HUDEP-2 (cell line): ENCODE data around the gene NR6A1.
"Not testable (repeated sequence)": the region's sequence is repeated elsewhere in the genome, so short reads cannot be mapped to it uniquely, and the experiment has no call there.

ENCODE experiments used
- DNase-seq, 76 experiments: peaks; one replicate each; lab custom pipeline; 2025; ENCODE audit not compliant: unreplicated experiment in 76 of 76; lab: John Stamatoyannopoulos, UW

Gene NR6A1

DNA sequence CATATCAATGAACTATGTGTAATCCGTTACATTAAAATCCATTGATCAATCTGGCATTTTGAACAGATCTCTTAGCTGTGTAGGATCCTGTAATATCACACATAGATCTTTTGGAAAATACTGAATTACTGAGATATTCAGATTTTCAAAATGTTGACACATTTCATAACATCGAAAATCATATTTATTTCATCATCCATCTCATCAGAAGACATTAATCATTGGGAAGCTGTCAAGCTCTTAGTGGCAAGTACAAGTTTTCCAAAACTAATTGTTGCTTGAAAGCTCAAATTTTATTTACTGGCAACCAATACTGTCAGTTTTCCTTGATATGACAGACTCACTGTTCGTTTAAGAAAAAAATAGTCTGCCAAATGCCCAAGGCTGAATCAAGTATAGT, 8.5 kb downstream of the NR6A1 start:
- DNase-seq: no peak

GRCh38 chr9:124761710-124762109, 9.4 kb downstream of the NR6A1 start:
- DNase-seq: no peak

DNA sequence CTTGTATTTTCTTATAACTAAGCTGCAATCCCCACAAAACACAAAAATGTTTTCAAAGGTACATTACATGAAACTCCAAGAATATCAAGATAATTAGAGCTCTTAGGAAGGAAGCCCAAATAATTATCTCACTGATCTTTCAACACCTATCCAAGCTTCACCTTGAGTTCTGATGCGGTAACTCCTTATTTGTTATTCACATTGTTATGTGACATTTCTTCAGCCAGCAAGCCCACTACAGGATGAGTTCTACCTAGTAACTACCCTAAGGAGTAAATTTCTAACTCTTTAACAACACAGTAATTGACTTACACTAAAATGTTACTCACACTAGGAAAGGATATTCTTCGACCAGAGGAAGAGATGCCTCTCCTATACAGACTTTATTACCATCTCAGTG, 9.9 kb downstream of the NR6A1 start:
- DNase-seq: no peak

GRCh38 chr9:124760719-124761118, 10.4 kb downstream of the NR6A1 start:
- no peak for DNase-seq

DNA sequence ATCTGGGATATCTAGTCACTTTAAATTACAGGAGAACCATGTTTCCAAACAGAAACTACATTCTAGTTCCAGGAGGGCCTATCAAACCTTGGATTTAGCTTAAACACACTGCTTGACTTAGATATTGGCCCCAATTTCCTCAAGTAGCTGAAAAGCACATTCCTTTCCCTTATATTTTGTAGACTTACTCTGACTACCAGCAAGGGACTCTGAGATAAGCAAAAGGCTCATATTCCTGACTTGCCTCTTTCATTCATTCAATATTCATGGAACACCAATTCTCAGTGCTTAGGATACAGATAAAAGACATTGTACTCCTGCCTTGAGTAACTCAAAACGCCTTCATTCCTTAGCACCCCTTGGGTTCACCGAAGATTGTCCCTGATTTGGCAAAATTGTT, 11.8 kb downstream of the NR6A1 start:
- no peak for DNase-seq

DNA sequence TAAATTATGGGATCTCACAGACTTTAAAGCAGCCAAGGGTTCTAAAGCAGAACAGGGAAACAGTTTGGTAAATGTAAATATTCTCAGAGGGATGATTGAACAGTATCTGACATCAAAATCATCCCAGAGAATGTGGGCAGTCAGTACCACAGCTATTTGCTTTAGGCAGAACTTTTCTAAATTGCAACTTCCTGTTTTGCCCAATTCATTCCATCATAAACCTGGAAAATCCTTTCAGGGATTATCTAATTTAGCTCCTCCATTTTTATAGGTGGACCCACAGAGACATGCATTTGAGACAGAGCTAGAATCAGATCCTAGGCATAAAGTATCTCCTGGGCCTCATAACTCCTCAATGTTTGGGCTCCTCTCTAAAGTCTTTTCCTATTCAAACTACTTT, 12.4 kb downstream of the NR6A1 start:
- no peak for DNase-seq

DNA sequence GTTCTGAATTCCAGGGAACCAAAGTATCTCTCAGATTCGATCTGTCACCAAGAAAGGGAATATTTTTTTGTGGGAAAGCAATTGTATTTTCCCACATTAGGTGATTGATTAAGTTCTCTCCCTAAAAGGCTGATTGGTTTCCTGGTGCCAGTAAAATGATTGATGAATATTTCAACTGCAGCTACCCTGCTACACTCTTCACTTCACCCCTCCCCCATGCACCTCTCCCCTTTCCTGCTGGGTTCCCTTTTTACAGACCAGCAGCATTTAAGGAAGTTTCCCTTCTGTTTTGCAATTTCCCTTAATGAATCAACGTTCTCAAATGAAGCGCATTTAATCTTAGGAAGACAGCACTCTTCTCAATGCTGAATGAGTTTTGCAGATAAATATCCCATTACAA, 13.1 kb downstream of the NR6A1 start:
- no peak for DNase-seq

- DNase-seq: no peak
These were observed 13.5 kb downstream of the NR6A1 start for GRCh38 chr9:124757616-124758015.

DNA sequence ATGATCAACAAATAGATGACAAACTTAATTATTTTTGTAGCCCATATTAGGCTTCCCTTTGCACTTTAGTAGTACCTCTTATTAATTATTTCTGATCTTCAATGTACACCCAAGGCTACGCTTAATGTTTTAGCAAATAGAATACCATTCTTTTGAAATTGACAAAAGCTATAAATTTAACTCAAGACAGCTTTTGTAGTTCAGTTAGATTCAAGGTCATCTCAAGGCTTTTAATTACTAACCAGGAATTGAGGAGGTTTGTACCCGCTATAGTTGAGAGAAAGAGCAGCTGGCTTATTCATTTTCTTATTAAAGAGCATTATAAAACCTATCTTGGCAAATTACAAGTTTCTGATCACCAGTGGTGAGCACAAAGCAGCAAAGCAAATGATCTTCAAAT, 15.1 kb downstream of the NR6A1 start:
- no peak for DNase-seq

DNA sequence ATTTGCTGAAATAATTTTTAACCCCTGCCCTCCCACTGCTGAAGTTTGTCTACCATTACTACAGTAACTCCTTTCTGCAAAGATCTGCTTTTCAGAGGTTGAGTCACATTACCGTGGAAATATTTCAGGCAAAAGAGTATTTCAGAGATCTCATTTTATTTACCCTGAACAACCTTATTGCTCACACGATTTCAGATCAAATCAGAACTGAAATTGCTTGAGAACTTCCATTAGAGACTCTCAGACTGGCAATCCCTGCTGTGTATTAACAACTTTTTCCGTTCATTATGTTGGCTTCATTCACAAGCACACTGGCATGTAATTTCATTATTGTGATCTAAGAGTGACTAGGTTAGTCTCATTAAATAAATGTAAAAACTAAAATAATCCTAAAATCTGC, 16.1 kb downstream of the NR6A1 start:
- no peak for DNase-seq

- peak in 4 of 76 experiments; percentile 13 to 29 (median 17) for DNase-seq
These were observed 16.8 kb downstream of the NR6A1 start for GRCh38 chr9:124754289-124754688.

DNA sequence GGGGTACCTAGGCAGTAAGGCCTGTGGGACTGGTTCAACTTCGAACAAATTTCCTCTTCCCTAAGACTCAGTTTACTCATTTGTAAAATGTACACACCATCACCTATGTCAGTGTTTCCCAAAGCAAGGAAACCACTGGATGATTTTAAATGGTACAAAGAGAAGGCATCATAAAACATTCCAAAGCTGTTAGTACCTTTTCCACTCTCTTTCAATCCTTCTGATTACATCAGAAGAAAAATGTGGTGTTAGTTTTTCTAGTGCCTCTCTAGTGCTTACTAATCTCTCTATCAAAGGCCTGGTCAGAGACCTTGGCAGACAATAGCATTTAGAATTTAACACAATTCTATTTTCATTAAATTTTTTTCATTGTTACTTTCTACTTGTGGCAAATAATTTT, 18.1 kb downstream of the NR6A1 start:
- no peak for DNase-seq

- DNase-seq: no peak
These were observed 21.3 kb downstream of the NR6A1 start for GRCh38 chr9:124749781-124750180.

DNA sequence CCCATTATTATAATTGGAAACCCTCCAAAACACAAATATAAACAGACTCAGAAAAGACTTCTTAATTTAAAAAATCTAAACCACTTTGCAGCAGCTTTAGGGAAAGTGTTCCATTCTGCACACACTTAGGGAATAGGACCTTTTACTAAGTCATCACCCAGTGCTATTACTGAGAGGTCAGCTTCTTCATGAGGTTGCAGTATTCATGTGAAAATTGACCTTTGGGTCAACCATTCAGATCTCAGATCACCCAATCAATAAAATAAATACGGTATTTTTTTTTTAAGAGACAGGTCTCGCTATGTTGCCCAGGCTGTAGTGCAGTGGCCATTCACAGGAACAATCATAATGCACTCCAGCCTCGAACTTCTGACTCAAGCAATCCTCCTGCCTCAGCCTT, 21.8 kb downstream of the NR6A1 start:
- DNase-seq: no peak

DNA sequence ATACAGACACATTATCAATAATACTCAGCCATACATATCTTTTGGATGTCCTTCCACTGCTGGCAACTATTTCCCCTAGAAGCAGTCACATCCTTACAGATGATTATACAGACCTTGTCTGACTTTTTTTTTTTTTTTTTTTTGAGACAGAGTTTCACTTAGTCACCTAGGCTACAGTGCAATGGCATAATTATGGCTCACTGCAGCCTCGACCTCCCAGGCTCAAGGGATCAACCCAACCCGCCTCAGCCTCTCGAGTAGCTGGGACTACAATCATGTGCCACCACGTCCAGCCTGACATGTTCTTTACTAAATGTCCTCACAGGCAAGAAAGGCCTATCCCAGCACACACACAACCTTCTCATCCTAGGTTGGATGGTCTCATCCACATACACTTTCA, 24.0 kb downstream of the NR6A1 start:
- no peak for DNase-seq

DNA sequence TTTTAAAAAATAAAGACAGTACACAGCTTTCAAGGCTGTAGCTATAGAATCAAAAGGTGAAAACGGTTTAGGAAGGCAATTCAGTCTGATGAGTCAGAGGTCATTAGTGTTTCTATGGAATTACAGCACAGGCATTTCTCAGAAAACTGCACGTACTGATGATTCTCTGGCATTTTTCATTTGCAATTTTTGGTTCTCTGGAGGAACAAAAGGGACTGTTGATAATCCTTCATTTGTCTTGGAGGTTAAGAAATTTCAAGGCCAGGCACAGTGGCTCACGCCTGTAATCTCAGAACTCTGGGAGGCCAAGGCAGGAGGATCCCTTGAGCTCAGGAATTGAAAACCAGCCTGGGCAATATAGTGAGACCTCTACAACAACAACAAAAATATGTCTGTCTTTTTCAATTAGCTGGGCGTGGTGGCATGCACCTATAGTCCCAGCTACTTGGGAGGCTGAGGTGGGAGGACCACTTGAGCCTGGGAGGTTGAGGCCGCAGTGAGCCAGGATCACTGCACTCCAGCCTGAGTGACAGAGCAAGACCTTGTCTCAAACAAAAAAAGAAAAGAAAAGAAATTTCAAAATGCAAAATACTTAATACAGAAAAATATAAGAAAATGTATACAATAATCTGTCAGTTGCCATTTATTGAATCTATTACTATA, 27.3 kb downstream of the NR6A1 start:
- peak in 2 of 76 experiments; percentile 7 to 35 for DNase-seq

- peak in 2 of 76 experiments; percentile 3 to 15 for DNase-seq
These were observed 28.2 kb downstream of the NR6A1 start for GRCh38 chr9:124742940-124743339.

DNA sequence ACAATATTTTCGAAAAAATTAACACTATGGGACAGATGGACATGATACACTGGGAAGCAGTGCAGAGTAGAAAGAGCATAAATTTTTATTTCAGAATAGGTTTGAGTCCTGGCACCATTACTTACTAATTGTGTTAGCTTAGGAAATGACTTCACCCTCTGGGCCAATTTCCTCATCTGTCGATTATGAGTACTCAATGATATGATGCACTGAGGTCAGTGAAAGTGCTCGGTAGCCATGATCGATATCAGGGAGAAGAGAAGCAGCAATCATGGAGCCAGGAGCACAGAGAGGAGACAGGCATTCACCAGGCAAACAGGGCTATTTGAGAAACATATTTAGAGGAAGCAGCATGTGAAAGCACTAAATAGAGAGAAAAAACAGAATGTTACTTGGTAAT, 29.4 kb downstream of the NR6A1 start:
- no peak for DNase-seq

DNA sequence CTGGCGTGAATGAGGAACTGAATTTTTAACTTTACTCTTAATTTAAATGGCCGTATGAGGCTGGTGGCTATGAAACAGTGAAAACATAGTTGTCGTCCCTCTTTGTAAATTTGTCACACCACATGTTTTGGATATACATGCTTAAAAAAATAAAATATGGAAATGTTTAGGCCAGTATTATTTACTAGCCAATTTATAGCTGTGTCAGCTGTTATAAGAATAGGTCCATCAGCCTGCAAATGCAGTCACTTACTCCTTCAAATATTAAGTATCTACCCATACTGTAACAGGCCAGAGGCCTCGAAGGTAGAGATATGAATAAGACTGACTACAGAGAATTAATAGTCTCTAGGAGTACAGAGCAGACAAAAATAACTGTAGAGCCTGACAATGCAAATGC, 30.0 kb downstream of the NR6A1 start:
- no peak for DNase-seq

DNA sequence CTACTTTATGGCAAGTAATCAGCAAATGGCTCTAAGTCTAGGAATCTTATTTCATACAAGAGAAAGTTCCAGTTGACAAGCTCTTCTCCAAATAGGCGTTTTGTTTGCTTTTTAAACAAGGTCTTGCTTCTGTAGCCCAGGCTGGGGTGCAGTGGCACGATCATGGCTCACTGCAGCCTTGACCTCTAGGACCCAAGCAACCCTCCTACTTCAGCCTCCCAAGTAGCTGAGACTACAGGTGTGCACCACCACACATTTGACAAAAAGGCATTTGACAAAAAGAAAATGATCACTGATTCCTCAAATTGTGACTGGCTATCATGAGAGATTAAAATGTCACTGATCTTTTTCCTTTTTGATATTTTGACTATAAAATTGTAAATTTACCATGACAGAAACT, 31.8 kb downstream of the NR6A1 start:
- no peak for DNase-seq

DNA sequence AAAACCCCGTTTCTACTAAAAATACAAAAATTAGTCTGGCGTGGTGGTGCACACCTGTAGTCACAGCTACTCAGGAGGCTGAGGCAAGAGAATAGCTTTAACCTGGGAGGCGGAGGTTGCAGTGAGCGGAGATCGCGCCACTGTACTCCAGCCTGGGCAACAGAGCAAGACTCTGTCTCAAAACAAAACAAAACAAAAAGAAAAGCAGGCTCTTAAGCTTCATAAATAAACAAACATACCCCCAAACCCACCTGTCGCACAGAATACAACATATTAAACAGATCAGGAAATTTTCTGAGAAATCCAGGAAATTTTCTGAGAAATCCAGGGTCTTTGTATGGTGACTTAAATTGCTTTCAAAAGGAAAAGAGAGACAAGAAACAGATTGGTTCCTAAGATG, 33.0 kb downstream of the NR6A1 start:
- not testable (repeated sequence) for DNase-seq

DNA sequence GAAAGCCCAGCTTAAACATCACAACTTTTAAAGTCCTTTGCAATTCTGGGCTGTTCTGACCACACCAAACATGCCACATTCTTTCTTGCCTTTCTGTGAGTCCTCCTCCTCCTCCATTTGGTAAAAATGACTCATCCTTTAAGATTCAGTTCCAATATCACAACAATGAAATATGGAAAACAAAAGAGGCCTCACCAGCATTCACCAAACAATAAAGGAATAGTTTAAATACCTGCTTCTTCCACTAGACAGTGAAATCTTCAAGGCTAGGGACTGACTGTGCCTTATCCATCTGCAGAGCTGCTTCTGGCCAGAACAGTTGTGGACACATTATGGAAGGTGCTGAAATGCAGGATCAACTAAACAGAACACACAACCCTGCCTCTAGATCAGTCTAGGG, 36.0 kb downstream of the NR6A1 start:
- DNase-seq: no peak

- DNase-seq: not testable (repeated sequence)
These were observed 36.4 kb downstream of the NR6A1 start for GRCh38 chr9:124734741-124735083.
